ENCODE data around the gene ZFYVE28. TPM values are rescaled to one million over a fixed set of nuclear protein-coding genes. Genes with fewer than 3 reads are reported as not detected.

ZFYVE28 gene
- total and polyA plus RNA-seq, 10 of the 15 experiments (the other 5 are each of a cell fraction or from before 2014, with no cell fraction given), result 0.06 to 1.9 (median 0.22) TPM; not detected in 1

DNA sequence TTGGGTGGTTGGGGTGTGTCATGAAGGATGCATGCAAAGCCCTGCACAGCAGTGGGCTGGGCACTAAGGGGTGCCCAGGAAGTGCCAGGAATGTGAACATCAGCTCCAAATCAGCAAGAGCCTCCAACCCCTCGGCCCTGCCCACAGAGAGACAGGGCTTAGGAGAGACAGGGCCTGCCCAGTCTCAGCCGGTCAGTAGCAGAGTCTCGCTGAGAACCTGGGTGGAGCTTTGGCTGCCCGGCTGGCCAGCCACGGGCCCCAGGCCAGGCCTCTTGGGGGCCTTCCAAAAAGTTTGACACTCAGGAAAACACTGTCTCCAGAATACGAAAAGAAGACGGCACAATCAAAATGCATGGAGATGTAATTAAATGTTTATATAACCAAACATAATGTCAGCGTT is 152.3 kb downstream of the ZFYVE28 start:
- no peak overlapping the region for H3K9ac ChIP-seq (ENCODE audit: control insufficient read depth, insufficient read depth, low read length)
- no TSS peak for BruUV-seq (replicated peaks)
- WGBS (ENCODE audit: insufficient coverage, insufficient replicate concordance, low lambda C conversion rate, missing lambda C conversion rate), result 55% methylated on average over 8 of the region's 8 CpGs
- peaks cover under 1% of the 10 kb centered on the region; the same call in 1 of the 2 replicates for H3K79me2 ChIP-seq (ENCODE audit: control insufficient read depth, insufficient read depth, low read length)
- no peaks in the 10 kb centered on the region for H4K20me1 ChIP-seq (ENCODE audit: control insufficient read depth, insufficient read depth)
- H3K9me3 ChIP-seq (replicated peaks; ENCODE audit: control insufficient read depth, insufficient read depth, low read length), result no peaks in the 10 kb centered on the region
- no peaks in the 10 kb centered on the region for H3K27me3 ChIP-seq (replicated peaks in 1 of 2; ENCODE audit: control insufficient read depth in 2 of 2, insufficient read depth in 2 of 2, low read length in 1 of 2)
- DNase-seq (ENCODE audit: low read depth, low spot score) (no peak), FAIRE-seq (no peak), ATAC-seq (no peak)
- H2AFZ ChIP-seq (ENCODE audit: control insufficient read depth, low read depth, low read length), result no peak overlapping the region
- intact Hi-C loops (cut with micrococcal nuclease; ENCODE audit: unreplicated experiment) (loop anchor here (10.0 kb wide), 1 partner anchor 809 kb away; the partner anchor contains the start of genes HTT and HTT-AS), in situ Hi-C loops (cut with MboI) (no loop called here)
- ChIA-PET SMC1A (ENCODE audit: uncharacterized antibody, unreplicated experiment) (no interaction called here), CTCF (interaction anchor here (0.6 to 0.7 kb wide), 2 partner anchors 173 to 200 kb away, joined by 3 read pairs; no protein-coding TSS in a partner anchor), RAD21 (ENCODE audit: unreplicated experiment) (no interaction called here), POLR2A (no interaction called here)
- H3K36me3 ChIP-seq (ENCODE audit: control insufficient read depth in 2 of 2, insufficient read depth in 2 of 2, low read length in 1 of 2), result no peaks in the 10 kb centered on the region
- no peaks in the 10 kb centered on the region; the same call in 1 of the 2 replicates for H3K4me1 ChIP-seq (ENCODE audit: control insufficient read depth, insufficient read depth, low read length)
- no peak overlapping the region for H3K27ac ChIP-seq (ENCODE audit: control insufficient read depth, insufficient read depth)
- no peak overlapping the region for H3K4me3 ChIP-seq
- no peak overlapping the region for H3K4me2 ChIP-seq (ENCODE audit: control insufficient read depth, insufficient read depth)
- TF ChIP-seq ASH2L (IDR thresholded peaks at IDR 0.05; ENCODE audit: borderline replicate concordance, low read depth) (no peak), MYC (IDR thresholded peaks at IDR 0.05; ENCODE audit: insufficient read depth, insufficient read length, insufficient replicate concordance, low read length, severe bottlenecking) (no peak), SUZ12 (IDR thresholded peaks at IDR 0.05; ENCODE audit: unreplicated experiment) (no peak), SPI1 (IDR thresholded peaks at IDR 0.05; ENCODE audit: borderline replicate concordance, insufficient read depth, low read depth, low read length) (no peak), NBN (IDR thresholded peaks at IDR 0.05) (no peak), HDGF (IDR thresholded peaks at IDR 0.05) (no peak), SMAD1 (IDR thresholded peaks at IDR 0.05; ENCODE audit: low read depth, partially characterized antibody) (no peak), HDAC6 (IDR thresholded peaks at IDR 0.05; ENCODE audit: unreplicated experiment) (no peak), POLR2AphosphoS2 (IDR thresholded peaks at IDR 0.05; ENCODE audit: low read depth, low read length) (no peak), CHD1 (IDR thresholded peaks at IDR 0.05; ENCODE audit: low read depth, low read length) (no peak), SREBF2 (IDR thresholded peaks at IDR 0.05; ENCODE audit: low read length) (no peak), RAD51 (IDR thresholded peaks at IDR 0.05) (no peak), STAT3 (IDR thresholded peaks at IDR 0.05; ENCODE audit: low read depth, low read length) (no peak), CEBPB (IDR thresholded peaks at IDR 0.05; ENCODE audit: borderline replicate concordance in 1 of 2, low read depth in 2 of 2, low read length in 2 of 2) (no peak), SP1 (IDR thresholded peaks at IDR 0.05; ENCODE audit: low read depth, low read length) (no peak)
- TF ChIP-seq, protein P1, sequence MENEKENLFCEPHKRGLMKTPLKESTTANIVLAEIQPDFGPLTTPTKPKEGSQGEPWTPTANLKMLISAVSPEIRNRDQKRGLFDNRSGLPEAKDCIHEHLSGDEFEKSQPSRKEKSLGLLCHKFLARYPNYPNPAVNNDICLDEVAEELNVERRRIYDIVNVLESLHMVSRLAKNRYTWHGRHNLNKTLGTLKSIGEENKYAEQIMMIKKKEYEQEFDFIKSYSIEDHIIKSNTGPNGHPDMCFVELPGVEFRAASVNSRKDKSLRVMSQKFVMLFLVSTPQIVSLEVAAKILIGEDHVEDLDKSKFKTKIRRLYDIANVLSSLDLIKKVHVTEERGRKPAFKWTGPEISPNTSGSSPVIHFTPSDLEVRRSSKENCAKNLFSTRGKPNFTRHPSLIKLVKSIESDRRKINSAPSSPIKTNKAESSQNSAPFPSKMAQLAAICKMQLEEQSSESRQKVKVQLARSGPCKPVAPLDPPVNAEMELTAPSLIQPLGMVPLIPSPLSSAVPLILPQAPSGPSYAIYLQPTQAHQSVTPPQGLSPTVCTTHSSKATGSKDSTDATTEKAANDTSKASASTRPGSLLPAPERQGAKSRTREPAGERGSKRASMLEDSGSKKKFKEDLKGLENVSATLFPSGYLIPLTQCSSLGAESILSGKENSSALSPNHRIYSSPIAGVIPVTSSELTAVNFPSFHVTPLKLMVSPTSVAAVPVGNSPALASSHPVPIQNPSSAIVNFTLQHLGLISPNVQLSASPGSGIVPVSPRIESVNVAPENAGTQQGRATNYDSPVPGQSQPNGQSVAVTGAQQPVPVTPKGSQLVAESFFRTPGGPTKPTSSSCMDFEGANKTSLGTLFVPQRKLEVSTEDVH (IDR thresholded peaks at IDR 0.05; ENCODE audit: low read depth, partially characterized antibody), result no peak

Measured in GM12878 (cell line).